ENCODE measurements around the gene HTR1E. TPM values are rescaled to one million over a fixed set of nuclear protein-coding genes. Genes with fewer than 3 reads are reported as not detected.

Gene HTR1E
- total RNA-seq, 2 donors from 2014 or later, result not detected

GRCh38 chr6:87012035-87012434 is 74.7 kb downstream of the HTR1E start:
- Mint-ChIP-seq H3K9me3 (peaks cover 0 to 2% of the 10 kb centered on the region in 2 donors), H3K27me3 (ENCODE audit: low read depth) (no peaks in the 10 kb centered on the region), H3K36me3 (ENCODE audit: insufficient read depth in 2 of 2) (no peaks in the 10 kb centered on the region), H3K4me3 (no peak overlapping the region), H3K4me1 (ENCODE audit: low read depth) (no peaks in the 10 kb centered on the region), H3K27ac (no peak overlapping the region)
- DNase-seq, result no peak
- ATAC-seq (replicated peaks in 1 of 2), result no peak

- no peaks in the 10 kb centered on the region for H3K4me1 Mint-ChIP-seq (ENCODE audit: low read depth)
- no peak overlapping the region for H3K4me3 Mint-ChIP-seq
- H3K9me3 Mint-ChIP-seq, result peaks cover 0 to 2% of the 10 kb centered on the region in 2 donors
These were observed 75.4 kb downstream of the HTR1E start for GRCh38 chr6:87012743-87013142.

GRCh38 chr6:87016772-87017171 is 79.4 kb downstream of the HTR1E start:
- no peaks in the 10 kb centered on the region for H3K4me1 Mint-ChIP-seq (ENCODE audit: low read depth)
- H3K36me3 Mint-ChIP-seq (ENCODE audit: insufficient read depth in 2 of 2), result no peaks in the 10 kb centered on the region
- H3K4me3 Mint-ChIP-seq, result no peak overlapping the region
- no peak overlapping the region for H3K27ac Mint-ChIP-seq
- ATAC-seq (replicated peaks in 1 of 2), result no peak
- H3K9me3 Mint-ChIP-seq, result peaks cover 0 to 2% of the 10 kb centered on the region in 2 donors
- H3K27me3 Mint-ChIP-seq (ENCODE audit: low read depth), result peaks cover 12% of the 10 kb centered on the region
- DNase-seq, result no peak

More at GRCh38 chr6:87012743-87013142, 75.4 kb downstream of the HTR1E start:
- Mint-ChIP-seq H3K27me3 (ENCODE audit: low read depth) (peaks cover under 1% of the 10 kb centered on the region), H3K27ac (no peak overlapping the region), H3K36me3 (ENCODE audit: insufficient read depth in 2 of 2) (no peaks in the 10 kb centered on the region)
- ATAC-seq (replicated peaks in 1 of 2), result no peak
- no peak for DNase-seq

GRCh38 chr6:87027021-87027420 is 89.7 kb downstream of the HTR1E start:
- H3K27ac Mint-ChIP-seq, result no peak overlapping the region
- DNase-seq (no peak), ATAC-seq (replicated peaks in 1 of 2) (no peak)
- no peaks in the 10 kb centered on the region for H3K36me3 Mint-ChIP-seq (ENCODE audit: insufficient read depth in 2 of 2)
- H3K9me3 Mint-ChIP-seq, result no peaks in the 10 kb centered on the region
- no peaks in the 10 kb centered on the region for H3K4me1 Mint-ChIP-seq (ENCODE audit: low read depth)
- H3K4me3 Mint-ChIP-seq, result no peak overlapping the region
- H3K27me3 Mint-ChIP-seq (ENCODE audit: low read depth), result peaks cover 7% of the 10 kb centered on the region

GRCh38 chr6:87029711-87030314 is 92.5 kb downstream of the HTR1E start:
- Mint-ChIP-seq H3K4me1 (ENCODE audit: low read depth) (no peaks in the 10 kb centered on the region), H3K4me3 (no peak overlapping the region), H3K27me3 (ENCODE audit: low read depth) (peaks cover 7% of the 10 kb centered on the region), H3K36me3 (ENCODE audit: insufficient read depth in 2 of 2) (no peaks in the 10 kb centered on the region), H3K9me3 (peaks cover 0 to 3% of the 10 kb centered on the region in 2 donors), H3K27ac (no peak overlapping the region)
- ATAC-seq (replicated peaks in 1 of 2) (no peak), DNase-seq (no peak)

- Mint-ChIP-seq H3K4me1 (ENCODE audit: low read depth) (no peaks in the 10 kb centered on the region), H3K36me3 (ENCODE audit: insufficient read depth in 2 of 2) (no peaks in the 10 kb centered on the region)
These were observed 103.4 kb downstream of the HTR1E start for GRCh38 chr6:87040729-87041128.

GRCh38 chr6:87045521-87046075 is 108.3 kb downstream of the HTR1E start:
- Mint-ChIP-seq H3K4me1 (ENCODE audit: low read depth) (no peaks in the 10 kb centered on the region), H3K36me3 (ENCODE audit: insufficient read depth in 2 of 2) (no peaks in the 10 kb centered on the region), H3K4me3 (no peak overlapping the region), H3K27ac (no peak overlapping the region), H3K9me3 (no peaks in the 10 kb centered on the region), H3K27me3 (ENCODE audit: low read depth) (peaks cover 22% of the 10 kb centered on the region)
- DNase-seq (no peak), ATAC-seq (replicated peaks in 1 of 2) (no peak)

More at GRCh38 chr6:87040729-87041128, 103.4 kb downstream of the HTR1E start:
- Mint-ChIP-seq H3K9me3 (peaks cover 1 to 2% of the 10 kb centered on the region in 2 donors), H3K4me3 (no peak overlapping the region), H3K27ac (no peak overlapping the region), H3K27me3 (ENCODE audit: low read depth) (peaks cover 6% of the 10 kb centered on the region)
- DNase-seq (no peak), ATAC-seq (replicated peaks in 1 of 2) (no peak)

- Mint-ChIP-seq H3K9me3 (no peaks in the 10 kb centered on the region), H3K4me1 (ENCODE audit: low read depth) (no peaks in the 10 kb centered on the region), H3K36me3 (ENCODE audit: insufficient read depth in 2 of 2) (no peaks in the 10 kb centered on the region), H3K27me3 (ENCODE audit: low read depth) (peaks cover 26% of the 10 kb centered on the region), H3K4me3 (no peak overlapping the region), H3K27ac (no peak overlapping the region)
- ATAC-seq (replicated peaks in 1 of 2), result no peak
- no peak for DNase-seq
These were observed 112.5 kb downstream of the HTR1E start for GRCh38 chr6:87049779-87050178.

GRCh38 chr6:87053312-87053711 is 116.0 kb downstream of the HTR1E start:
- ATAC-seq (replicated peaks in 1 of 2) (no peak), DNase-seq (no peak)
- no peaks in the 10 kb centered on the region for H3K4me1 Mint-ChIP-seq (ENCODE audit: low read depth)
- no peak overlapping the region for H3K27ac Mint-ChIP-seq
- H3K27me3 Mint-ChIP-seq (ENCODE audit: low read depth), result peaks cover 27% of the 10 kb centered on the region
- H3K36me3 Mint-ChIP-seq (ENCODE audit: insufficient read depth in 2 of 2), result no peaks in the 10 kb centered on the region
- no peaks in the 10 kb centered on the region for H3K9me3 Mint-ChIP-seq
- H3K4me3 Mint-ChIP-seq, result no peak overlapping the region

GRCh38 chr6:87054143-87054833 is 117.0 kb downstream of the HTR1E start:
- no peak for ATAC-seq (replicated peaks in 1 of 2)
- H3K9me3 Mint-ChIP-seq, result no peaks in the 10 kb centered on the region
- H3K4me1 Mint-ChIP-seq (ENCODE audit: low read depth), result no peaks in the 10 kb centered on the region
- H3K36me3 Mint-ChIP-seq (ENCODE audit: insufficient read depth in 2 of 2), result no peaks in the 10 kb centered on the region
- peaks cover 19% of the 10 kb centered on the region for H3K27me3 Mint-ChIP-seq (ENCODE audit: low read depth)
- no peak overlapping the region for H3K4me3 Mint-ChIP-seq
- no peak for DNase-seq
- no peak overlapping the region for H3K27ac Mint-ChIP-seq

GRCh38 chr6:87059943-87060342 is 122.6 kb downstream of the HTR1E start:
- H3K27ac Mint-ChIP-seq, result no peak overlapping the region
- no peak overlapping the region for H3K4me3 Mint-ChIP-seq
- no peak for ATAC-seq (replicated peaks in 1 of 2)
- no peaks in the 10 kb centered on the region for H3K36me3 Mint-ChIP-seq (ENCODE audit: insufficient read depth in 2 of 2)
- H3K9me3 Mint-ChIP-seq, result no peaks in the 10 kb centered on the region
- peaks cover 9% of the 10 kb centered on the region for H3K27me3 Mint-ChIP-seq (ENCODE audit: low read depth)
- H3K4me1 Mint-ChIP-seq (ENCODE audit: low read depth), result peaks cover 7% of the 10 kb centered on the region
- DNase-seq, result no peak

GRCh38 chr6:87065117-87065516 is 127.8 kb downstream of the HTR1E start:
- H3K36me3 Mint-ChIP-seq (ENCODE audit: insufficient read depth in 2 of 2), result no peaks in the 10 kb centered on the region
- ATAC-seq (replicated peaks in 1 of 2), result no peak

More at GRCh38 chr6:87065117-87065516, 127.8 kb downstream of the HTR1E start:
- no peak for DNase-seq
- H3K9me3 Mint-ChIP-seq, result no peaks in the 10 kb centered on the region
- H3K27ac Mint-ChIP-seq, result no peak overlapping the region
- peaks cover 7% of the 10 kb centered on the region for H3K4me1 Mint-ChIP-seq (ENCODE audit: low read depth)
- H3K27me3 Mint-ChIP-seq (ENCODE audit: low read depth), result peaks cover 5% of the 10 kb centered on the region
- no peak overlapping the region for H3K4me3 Mint-ChIP-seq

Data from activated T-cell treated with anti-CD3 and anti-CD28 coated beads, Interleukin-2, amount 50 U/mL, for 72 hours (primary cell).